Measurements from ENCODE around the gene SLC17A7. TPM values are rescaled to one million over a fixed set of nuclear protein-coding genes. Genes with fewer than 3 reads are reported as not detected.
A peak's percentile ranks its signal among the peaks of the same experiment; 100 is the strongest.

Gene SLC17A7
- total and polyA plus RNA-seq, 2 donors (not counting 3 experiments of a cell fraction or from before 2014, with no cell fraction given), result 0.07 to 0.13 TPM

GRCh38 chr19:49487277-49488045, 46.1 kb upstream of the SLC17A7 start, which contains the start of gene RPL13A:
Gene RPL13A (plus strand): TSS chr19:49487608. CDS start chr19:49487630, 22 bp downstream.
- Histone ChIP-seq H2AFZ (ENCODE audit: low read depth, low read length) (peak within 1 kb of the TSS; percentile 90), H3K9me1 (replicated peaks; ENCODE audit: control insufficient read depth, extremely low read depth, insufficient read depth, low read length) (no peaks in the 10 kb centered on the region), H3K27ac (ENCODE audit: insufficient read depth, low read depth, low read length) (peak within 1 kb of the TSS; percentile 89), H3K27me3 (ENCODE audit: control insufficient read depth in 2 of 2, insufficient read depth in 2 of 2, low read length in 2 of 2) (no peaks in the 10 kb centered on the region), H3K36me3 (ENCODE audit: control insufficient read depth in 2 of 2, extremely low read depth in 1 of 2, insufficient read depth in 2 of 2, low read length in 2 of 2) (peaks cover 24 to 30% of the 10 kb centered on the region in 2 experiments), H3K9ac (replicated peaks; ENCODE audit: extremely low read depth, insufficient read depth, low read length) (peak within 1 kb of the TSS; percentile 100), H3K79me2 (ENCODE audit: control insufficient read depth, insufficient read depth, low read length) (peaks cover 40% of the 10 kb centered on the region), H3K9me3 (replicated peaks; ENCODE audit: control insufficient read depth, insufficient read depth, low read length) (no peaks in the 10 kb centered on the region), H3K4me3 (replicated peaks in 1 of 3; ENCODE audit: insufficient read depth in 1 of 3, low read depth in 1 of 3, low read length in 3 of 3) (peak within 1 kb of the TSS; percentile 60 to 94 (median 90)), H3K4me2 (ENCODE audit: insufficient read depth, low read length) (peak within 1 kb of the TSS; percentile 96), H4K20me1 (replicated peaks; ENCODE audit: control insufficient read depth, extremely low read depth, insufficient read depth, low read length) (peaks cover 5% of the 10 kb centered on the region), H3K4me1 (ENCODE audit: control insufficient read depth, extremely low read depth, insufficient read depth, low read length) (peaks cover 12% of the 10 kb centered on the region)
- peak; percentile 99 for FAIRE-seq
- POLR2A ChIA-PET, result interaction anchor here (1.1 kb wide), 4 partner anchors 8 to 189 kb away, joined by 3 to 5 read pairs (median 4); partner anchors contain the start of genes PRMT1, RPS11 and RRAS
- dilution Hi-C loops (cut with MboI; ENCODE audit: extremely low pct_ligation_motif_present, low sequenced_read_pairs) (no loop called here), intact Hi-C loops (cut with micrococcal nuclease) (loop anchor here (1.0 to 2.0 kb wide), 4 partner anchors 9 to 153 kb away; partner anchors contain the start of genes PIH1D1, RPS11 and RRAS)
- TSS peak; percentile 50 for BruUV-seq (replicated peaks)
- CTCF ChIA-PET, result no interaction called here
- peak; percentile 99 for TF ChIP-seq POLR2AphosphoS5 (IDR thresholded peaks at IDR 0.05; ENCODE audit: insufficient read depth, low read depth, low read length)
- no peak for TF ChIP-seq CTCF (IDR thresholded peaks at IDR 0.05; ENCODE audit: extremely low read depth in 1 of 2, insufficient read depth in 1 of 2, low read depth in 1 of 2, low read length in 2 of 2)
- TF ChIP-seq EZH2 (IDR thresholded peaks at IDR 0.05; ENCODE audit: borderline replicate concordance, low read depth, low read length, severe bottlenecking), result no peak
- TF ChIP-seq FOS (IDR thresholded peaks at IDR 0.05; ENCODE audit: borderline replicate concordance, insufficient read depth, low read length), result no peak
- TF ChIP-seq MAX (IDR thresholded peaks at IDR 0.05; ENCODE audit: insufficient read depth, insufficient read length), result peak; percentile 97
- peak; percentile 99 for TF ChIP-seq POLR2A (IDR thresholded peaks at IDR 0.05; ENCODE audit: low read depth, low read length)
- DNase-seq (ENCODE audit: low read depth, low spot score), result peak; percentile 100
